Measurements from ENCODE around the gene MYH14.

DNA sequence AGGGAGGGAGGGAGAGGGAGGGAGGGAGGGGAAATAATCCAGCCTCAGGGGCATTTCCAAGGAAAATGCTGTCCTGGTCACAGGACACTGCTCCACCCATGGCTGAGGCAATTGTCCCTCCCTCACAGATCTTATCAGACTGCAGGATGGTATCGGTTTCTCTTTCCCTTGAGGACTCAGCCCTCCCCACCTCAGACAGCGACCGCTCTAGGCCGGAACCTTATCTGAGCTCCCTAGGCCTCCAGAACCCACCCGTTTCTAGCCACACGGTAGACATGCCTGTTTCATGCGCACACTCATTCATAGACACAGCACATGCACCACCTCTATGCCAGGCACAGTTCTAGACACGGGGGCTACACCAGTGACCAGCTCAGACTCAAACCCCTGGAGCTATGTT lies 30.3 kb upstream of the MYH14 start:
- TF ChIP-seq, protein P1, sequence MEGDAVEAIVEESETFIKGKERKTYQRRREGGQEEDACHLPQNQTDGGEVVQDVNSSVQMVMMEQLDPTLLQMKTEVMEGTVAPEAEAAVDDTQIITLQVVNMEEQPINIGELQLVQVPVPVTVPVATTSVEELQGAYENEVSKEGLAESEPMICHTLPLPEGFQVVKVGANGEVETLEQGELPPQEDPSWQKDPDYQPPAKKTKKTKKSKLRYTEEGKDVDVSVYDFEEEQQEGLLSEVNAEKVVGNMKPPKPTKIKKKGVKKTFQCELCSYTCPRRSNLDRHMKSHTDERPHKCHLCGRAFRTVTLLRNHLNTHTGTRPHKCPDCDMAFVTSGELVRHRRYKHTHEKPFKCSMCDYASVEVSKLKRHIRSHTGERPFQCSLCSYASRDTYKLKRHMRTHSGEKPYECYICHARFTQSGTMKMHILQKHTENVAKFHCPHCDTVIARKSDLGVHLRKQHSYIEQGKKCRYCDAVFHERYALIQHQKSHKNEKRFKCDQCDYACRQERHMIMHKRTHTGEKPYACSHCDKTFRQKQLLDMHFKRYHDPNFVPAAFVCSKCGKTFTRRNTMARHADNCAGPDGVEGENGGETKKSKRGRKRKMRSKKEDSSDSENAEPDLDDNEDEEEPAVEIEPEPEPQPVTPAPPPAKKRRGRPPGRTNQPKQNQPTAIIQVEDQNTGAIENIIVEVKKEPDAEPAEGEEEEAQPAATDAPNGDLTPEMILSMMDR (IDR thresholded peaks at IDR 0.05) = no peak
- no peak for TF ChIP-seq POLR2A (IDR thresholded peaks at IDR 0.05)
